ENCODE data around the gene LEUTX.

The LEUTX gene

DNA sequence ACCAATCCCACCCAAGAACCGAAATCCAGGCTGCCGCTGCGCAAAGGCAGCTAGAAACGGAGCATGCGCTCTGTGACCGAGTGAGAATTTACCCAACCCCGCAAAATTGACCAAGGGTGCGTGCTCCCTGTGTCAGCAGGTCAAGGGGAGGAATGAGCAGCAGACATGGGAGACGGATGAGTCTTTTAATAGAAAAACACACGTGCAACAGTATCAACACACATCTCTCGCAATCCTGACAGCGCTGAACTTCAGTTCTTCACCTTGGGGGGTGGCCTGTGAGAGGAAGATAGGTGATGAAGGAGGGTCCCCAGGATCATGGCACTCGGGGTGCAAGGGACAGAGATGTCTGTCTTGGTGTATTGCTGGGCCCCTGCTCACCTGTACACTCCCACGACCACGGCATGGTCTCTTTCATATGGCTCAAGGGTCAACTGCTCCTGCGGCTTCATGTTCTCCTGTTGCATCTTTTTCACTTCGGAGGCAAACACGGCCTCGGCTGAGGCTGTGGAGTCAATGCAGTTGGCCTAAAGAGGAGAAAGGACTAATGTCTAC lies 55.7 kb downstream of the LEUTX start:
- Histone ChIP-seq H3K36me3 (ENCODE audit: insufficient read depth) (peaks cover 5% of the 10 kb centered on the region; the same call in 1 of the 2 replicates), H3K9ac (no peak overlapping the region), H3K4me3 (IDR thresholded peaks at IDR 0.05; ENCODE audit: insufficient read depth, low read depth, low read length) (no peak overlapping the region), H4K20me1 (ENCODE audit: insufficient read depth) (no peaks in the 10 kb centered on the region), H3K4me1 (ENCODE audit: low read depth, poor library complexity, severe bottlenecking) (peaks cover 16% of the 10 kb centered on the region), H2AFZ (ENCODE audit: low read depth) (peak overlapping the region; percentile 42; the same call in 1 of the 2 replicates), H3K27me3 (ENCODE audit: insufficient read depth, low read depth) (no peaks in the 10 kb centered on the region), H3K4me2 (peak overlapping the region; percentile 38; the same call in 1 of the 2 replicates), H3K27ac (peak overlapping the region; percentile 85; the same call in 1 of the 2 replicates), H3K79me2 (ENCODE audit: insufficient read depth, low read depth) (peaks cover 9% of the 10 kb centered on the region; the same call in 1 of the 2 replicates)
- TF ChIP-seq, protein P1, sequence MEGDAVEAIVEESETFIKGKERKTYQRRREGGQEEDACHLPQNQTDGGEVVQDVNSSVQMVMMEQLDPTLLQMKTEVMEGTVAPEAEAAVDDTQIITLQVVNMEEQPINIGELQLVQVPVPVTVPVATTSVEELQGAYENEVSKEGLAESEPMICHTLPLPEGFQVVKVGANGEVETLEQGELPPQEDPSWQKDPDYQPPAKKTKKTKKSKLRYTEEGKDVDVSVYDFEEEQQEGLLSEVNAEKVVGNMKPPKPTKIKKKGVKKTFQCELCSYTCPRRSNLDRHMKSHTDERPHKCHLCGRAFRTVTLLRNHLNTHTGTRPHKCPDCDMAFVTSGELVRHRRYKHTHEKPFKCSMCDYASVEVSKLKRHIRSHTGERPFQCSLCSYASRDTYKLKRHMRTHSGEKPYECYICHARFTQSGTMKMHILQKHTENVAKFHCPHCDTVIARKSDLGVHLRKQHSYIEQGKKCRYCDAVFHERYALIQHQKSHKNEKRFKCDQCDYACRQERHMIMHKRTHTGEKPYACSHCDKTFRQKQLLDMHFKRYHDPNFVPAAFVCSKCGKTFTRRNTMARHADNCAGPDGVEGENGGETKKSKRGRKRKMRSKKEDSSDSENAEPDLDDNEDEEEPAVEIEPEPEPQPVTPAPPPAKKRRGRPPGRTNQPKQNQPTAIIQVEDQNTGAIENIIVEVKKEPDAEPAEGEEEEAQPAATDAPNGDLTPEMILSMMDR (conservative IDR thresholded peaks at IDR 0.05; ENCODE audit: low read depth, low read length): no peak

Measured in KMS-11 (cell line).